Measurements from ENCODE around the gene ARHGAP24.

- no peak for TF ChIP-seq CTCF (IDR thresholded peaks at IDR 0.05; ENCODE audit: insufficient read depth, low read length, poor library complexity, severe bottlenecking)
- TF ChIP-seq EZH2phosphoT487 (conservative IDR thresholded peaks at IDR 0.05; ENCODE audit: low read length), result no peak
Measured at GRCh38 chr4:85940151-85940550, 465.2 kb downstream of the ARHGAP24 start.
